Measurements from ENCODE around the gene ZNF226.
"Not testable (repeated sequence)": the region's sequence is repeated elsewhere in the genome, so short reads cannot be mapped to it uniquely, and the experiment has no call there.

Gene ZNF226

DNA sequence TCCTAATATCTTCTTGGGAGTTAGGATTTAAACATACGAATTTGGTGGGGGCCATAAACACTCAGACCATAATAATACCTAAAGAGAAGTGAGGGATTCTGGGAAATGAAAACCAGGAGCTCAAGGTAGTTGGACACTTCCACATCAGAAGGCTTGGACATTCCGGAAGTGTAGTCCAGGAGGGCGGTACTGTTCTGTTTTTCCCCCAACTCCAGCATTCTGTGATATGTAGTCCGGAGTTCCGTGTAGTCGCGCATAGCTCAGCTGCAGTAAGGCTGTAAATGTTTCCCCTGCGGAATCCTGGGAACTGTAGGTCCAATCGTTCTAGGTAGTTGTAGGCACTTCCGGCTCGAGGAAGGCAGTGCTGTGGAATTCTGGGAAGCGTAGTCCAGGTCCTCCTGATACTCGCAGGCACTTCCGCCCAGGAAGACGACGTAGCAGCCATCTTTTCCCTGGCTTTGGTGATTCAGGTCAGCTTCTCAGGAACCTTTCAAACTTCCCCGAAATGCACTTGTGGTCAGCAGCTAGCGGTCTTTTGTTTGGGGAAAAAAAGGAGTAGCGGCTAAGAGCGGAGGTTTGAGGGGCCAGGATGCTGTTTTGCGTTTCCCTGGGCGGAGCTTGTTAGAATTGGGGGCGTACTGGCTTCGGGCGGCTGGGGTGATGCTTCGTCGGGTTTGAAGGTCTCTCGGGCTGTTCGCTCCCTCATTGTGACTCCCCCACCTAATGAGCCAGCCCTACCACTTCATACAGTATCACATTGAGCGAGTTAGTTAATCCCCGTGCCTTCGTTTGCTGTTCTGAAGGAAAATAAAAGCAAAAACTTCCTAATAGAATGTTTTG is at the start of gene ZNF226:
TSS of gene ZNF226 (plus strand) at position 428 of the 840 bp plus-strand sequence. CDS start 4,981 bp downstream, outside the sequence.
- DNase-seq: peak; percentile 82

GRCh38 chr19:44121162-44121561 is 43.7 kb upstream of the ZNF226 start:
- not testable (repeated sequence) for DNase-seq

GRCh38 chr19:44131955-44132354 is 32.9 kb upstream of the ZNF226 start:
- DNase-seq: no peak

DNA sequence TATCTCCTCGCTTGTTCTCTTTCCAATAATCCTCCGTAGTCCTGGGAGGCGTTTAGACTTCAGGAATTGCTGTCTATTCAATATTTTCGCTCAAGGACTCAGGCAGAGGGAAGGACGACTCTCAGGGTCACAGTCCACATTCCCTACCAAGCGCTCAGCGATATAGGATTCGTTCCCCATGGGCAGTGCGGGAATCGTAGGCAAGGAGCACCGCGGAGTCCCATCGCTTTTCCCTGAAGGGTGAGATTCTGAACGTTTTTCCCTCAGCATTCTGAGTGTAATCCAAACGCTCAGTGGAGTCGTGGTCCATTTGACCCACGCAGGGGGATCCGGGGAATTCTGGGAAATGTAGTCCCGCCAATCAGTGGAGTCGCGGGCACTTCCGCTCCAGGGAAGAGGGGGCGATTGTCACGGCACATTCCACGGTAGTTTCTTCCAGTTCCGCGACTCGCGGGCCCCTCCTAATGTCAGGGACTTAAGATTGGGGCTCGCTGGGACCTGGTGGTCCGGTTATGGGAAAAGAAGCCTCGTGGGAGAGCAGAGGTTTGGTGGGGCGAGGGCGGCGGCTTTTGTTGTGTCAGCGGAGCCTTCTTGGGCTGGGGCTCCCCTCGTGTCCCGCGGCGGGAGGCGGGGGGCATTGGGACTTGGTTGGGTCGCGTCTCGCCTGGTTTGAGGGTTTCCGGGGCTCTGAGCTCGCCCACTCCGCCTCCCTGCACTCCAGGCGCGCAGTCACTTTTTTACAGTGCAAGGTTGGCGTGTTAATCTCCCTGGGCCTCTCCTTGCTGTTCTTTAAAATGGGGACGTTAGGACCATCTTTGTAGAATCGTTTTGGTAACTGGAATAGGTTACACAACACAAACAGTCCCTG is 23.5 kb upstream of the ZNF226 start, which contains the start of gene ZNF234:
TSS of gene ZNF234 (plus strand) at position 364 of the 868 bp plus-strand sequence. CDS start 3,079 bp downstream, outside the sequence.
- DNase-seq: peak; percentile 78

GRCh38 chr19:44142059-44142433 is 22.9 kb upstream of the ZNF226 start:
- peak; percentile 29 for DNase-seq

DNA sequence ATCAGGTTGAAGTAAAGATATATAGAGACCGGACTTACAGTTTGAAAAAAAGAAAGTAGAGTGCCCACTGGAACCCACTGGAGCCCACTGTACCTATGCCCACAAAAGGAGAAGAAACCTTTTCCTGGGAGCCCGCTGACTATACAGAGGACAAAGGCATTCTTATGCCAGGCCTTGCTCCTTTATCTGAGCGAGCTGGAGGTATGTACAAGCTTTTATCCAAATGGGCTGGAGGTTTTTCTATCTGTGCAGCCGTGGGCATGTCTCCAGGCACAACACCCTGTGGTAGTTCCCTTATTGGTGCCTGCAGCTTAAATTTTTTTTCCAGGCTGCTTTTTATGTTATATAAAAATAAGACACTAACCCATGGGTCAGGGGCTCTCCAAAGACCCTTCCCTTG is 15.1 kb upstream of the ZNF226 start:
- DNase-seq: no peak

DNA sequence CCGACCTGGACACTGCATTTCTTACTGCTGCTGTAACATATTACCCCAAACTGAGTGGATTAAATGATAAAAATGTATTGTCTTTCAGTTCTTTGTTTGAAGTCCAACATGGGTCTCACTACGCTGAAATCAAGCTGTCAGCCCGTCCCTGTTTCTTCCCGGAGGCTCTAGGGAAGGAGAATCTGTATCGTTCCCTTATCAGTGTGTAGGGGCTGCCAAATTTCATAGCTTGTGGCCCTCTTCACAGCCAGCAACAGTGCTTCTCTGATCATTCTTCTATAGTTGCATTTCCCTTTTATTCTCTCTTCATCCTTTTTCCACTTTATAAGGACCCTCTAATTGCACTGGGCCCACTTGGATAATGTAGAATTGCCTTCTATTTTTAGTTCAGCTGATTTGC is 13.4 kb upstream of the ZNF226 start:
- no peak for DNase-seq

GRCh38 chr19:44156475-44156874 is 8.4 kb upstream of the ZNF226 start:
- DNase-seq: no peak

- no peak for DNase-seq
These were observed 1.1 kb upstream of the ZNF226 start for GRCh38 chr19:44163789-44164188.

DNA sequence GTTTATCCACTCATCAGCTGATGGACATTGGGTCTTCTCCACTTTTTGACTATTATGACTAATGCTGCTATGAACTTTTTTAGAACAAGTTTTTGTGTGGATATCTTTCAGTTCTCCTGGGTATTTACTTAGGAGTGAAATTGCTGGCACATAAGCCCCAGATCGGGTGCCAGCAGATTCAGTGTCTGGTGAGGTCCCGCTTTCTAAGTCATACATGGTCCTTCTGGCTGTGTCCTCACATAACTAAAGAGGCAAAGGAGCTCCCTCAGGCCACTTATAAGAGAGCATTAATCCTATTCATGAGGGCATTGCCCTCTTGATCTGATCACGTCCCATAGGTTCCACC is 600 bp upstream of the ZNF226 start:
- no peak for DNase-seq

- DNase-seq: not testable (repeated sequence)
These were observed 5.8 kb downstream of the ZNF226 start for GRCh38 chr19:44170660-44171059.

GRCh38 chr19:44176590-44176989 is 11.7 kb downstream of the ZNF226 start:
- no peak for DNase-seq

DNA sequence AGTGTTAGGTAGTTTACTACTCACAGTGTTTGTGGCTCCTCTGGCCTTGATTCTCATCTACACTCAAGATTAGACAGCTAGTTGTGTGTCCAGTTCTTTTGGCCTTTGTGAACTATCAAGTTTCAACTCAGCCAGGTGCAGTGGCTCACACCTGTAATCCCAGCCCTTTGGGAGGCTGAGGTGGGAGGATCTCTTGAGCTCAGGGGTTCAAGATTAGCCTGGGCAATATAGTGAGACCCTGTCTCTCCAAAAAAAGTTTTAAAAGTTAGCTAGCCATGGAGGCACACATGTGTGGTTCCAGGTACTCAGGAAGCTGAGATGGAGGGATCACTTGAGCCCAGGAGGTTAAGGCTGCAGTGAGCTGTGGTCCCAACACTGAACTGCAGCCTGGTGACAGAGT is 16.1 kb downstream of the ZNF226 start:
- DNase-seq: no peak

DNA sequence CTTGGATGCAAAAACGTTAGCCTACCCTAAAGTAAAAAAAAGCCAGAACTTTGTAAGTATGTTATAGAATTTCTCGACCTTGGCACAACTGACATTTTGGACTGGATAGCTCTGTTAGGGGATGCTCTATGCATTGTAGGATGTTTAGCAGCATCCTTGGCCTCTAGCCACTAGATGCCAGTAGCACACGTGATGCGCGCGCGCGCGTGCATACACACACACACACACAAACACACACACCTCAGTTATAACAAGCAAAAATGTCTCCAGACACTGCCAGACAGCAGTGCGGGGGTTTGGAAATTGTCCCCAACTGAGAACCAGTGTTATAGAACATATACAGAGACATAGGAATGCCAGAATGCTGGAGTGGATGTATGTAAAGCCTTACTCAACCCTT is 17.2 kb downstream of the ZNF226 start:
- no peak for DNase-seq

DNA sequence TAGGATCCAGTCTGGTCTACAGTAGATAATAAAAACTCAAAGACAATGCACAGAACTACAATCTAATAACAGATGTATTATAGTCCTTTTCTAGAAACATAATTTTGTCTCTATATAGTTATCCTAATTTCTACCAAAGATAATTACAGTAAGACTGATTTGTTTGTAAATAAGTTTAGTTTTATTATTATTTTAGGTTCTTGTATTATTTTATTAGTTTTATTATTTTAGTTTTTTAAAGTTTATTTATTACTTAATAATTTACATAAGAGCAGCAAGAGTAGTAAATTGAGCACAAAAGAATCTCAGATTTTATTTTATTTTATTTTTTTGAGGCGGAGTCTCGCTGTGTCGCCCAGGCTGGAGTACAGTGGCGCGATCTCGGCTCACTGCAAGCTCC is 25.1 kb downstream of the ZNF226 start:
- no peak for DNase-seq

DNA sequence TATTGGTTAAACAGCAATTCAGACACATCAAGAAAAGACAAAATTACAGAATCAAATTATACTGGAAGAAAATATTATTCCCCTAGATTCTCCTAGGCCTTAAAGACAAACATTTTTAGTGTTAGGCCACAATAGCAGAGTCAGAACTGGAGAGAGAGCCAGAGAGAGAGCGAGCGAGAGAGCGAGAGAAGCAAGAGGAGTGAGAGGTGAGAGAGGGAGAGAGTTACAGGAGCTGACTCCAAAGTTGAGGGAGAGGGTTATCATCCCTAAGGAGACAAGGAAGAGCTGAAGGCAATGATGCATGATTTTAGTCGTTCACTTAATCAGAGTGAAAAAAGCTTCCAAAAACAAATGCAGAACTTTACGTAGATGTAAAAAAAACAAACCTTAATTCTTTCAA is 27.2 kb downstream of the ZNF226 start:
- no peak for DNase-seq

DNA sequence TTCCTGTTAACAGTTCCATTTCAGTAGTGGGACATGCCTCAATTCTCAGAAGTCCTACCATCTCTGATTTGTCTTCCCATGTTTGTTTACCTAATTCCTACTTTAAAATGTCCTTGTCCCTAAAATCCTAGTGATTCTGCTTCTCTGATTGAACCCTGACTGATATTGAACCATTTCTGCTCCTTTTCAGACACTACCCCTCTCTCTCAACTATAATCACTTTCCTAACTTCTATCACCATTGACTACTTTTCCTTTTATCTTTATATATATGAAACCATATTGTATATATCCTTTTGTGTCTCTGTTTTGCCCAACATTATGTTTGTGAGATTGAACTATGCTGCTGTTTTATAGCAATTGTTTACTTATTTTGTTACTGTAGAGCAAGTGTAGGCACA is 31.9 kb downstream of the ZNF226 start:
- DNase-seq: no peak

DNA sequence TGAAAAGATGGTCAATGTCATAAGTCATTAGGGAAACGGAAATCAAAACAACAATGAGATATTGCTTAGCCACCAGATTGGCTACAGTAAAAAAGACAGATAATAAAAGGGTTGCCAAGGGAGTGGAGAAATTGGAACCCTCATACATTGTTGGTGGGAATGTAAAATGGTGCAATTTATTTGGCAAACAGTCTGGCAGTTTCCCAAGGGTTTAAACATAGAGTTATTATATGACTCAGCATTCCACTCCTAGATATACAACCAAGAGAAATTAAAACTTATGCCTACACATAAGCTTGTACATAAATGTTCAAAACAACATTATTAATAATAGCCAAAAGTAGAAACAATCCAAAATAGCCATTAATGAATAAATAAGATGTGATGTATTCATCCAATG is 37.6 kb downstream of the ZNF226 start:
- no peak for DNase-seq

DNA sequence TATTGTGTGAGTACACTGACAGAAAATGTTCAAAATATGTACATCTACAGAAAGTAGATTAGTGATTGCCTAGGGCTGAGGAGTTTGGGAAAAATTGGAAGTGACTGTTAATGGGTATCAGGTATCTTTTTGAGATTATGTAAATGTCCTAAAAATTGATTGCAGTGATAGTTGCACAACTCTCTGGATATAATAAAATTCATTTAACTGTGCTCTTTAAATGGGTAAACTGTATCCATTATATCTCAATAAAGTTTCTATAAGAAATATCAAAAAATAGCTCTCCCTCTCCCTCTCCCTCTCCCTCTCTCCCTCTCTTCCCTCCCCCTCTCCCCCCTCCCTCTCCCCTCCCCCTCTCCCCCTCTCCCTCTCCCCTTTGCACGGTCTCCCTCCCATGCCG is 38.1 kb downstream of the ZNF226 start:
- no peak for DNase-seq

DNA sequence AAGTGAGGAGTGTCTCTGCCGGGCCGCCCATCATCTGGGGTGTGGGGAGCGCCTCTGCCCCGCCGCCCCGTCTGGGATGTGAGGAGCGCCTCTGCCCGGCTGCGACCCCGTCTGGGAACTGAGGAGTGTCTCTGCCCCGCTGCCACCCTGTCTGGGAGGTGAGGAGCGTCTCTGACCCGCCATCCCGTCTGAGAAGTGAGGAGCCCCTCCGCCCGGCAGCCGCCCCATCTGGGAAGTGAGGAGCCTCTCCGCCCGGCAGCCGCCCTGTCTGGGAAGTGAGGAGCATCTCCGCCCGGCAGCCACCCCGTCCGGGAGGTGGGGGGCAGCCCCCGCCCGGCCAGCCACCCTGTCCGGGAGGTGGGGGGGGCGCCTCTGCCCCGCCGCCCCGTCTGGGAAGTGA is 39.0 kb downstream of the ZNF226 start:
- DNase-seq: not testable (repeated sequence)

DNA sequence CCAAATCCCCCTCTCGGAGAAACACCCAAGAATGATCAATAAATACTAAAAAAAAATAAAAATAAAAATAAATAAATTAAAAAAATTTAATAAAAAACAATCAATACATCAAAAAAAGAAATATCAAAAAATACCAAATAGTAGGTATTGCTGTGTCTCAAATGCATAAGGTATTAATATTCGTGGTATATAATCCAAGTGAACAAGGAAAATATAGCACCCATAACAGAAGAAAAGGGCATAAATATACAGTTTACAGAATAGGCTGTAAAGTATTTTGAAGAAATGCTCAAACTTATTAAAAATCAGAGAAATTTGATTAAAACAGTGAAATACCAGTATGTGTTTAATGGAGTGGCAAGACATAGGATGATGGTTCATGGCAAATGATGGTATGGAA is 39.9 kb downstream of the ZNF226 start:
- no peak for DNase-seq

DNA sequence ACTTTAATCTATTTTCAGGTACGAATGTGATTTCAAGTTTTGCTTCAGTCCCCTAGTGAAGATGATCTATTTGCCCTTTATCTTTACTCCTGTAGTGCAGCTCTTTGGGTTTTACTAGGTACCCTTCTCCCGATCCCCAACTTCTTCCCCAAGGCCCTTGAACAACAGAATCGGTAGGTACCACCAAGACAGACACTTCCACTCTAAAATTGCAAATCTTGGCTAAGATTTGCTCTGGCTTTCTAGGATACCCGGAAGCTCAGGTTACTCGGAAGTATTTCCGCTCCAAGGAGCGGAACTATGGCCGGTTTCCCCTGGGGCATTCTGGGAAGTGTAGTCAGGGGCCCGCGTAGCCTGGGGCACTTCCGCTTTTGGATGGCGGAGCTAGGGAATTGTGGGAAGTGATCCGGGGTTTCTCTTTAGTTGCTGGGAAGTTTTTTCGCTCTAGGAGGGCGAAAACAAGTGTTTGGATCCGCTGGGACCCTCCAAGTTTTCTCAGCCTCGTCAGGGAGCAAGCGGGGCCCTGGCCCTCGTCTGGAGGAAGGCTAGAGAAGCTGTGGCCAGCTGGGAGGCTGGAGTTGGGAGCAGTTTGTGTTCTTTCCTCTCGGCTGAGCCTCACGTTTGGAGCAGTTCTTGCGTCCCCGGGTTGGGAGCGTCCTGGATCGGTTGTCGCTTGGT is 42.4 kb downstream of the ZNF226 start:
- peak; percentile 82 for DNase-seq

DNA sequence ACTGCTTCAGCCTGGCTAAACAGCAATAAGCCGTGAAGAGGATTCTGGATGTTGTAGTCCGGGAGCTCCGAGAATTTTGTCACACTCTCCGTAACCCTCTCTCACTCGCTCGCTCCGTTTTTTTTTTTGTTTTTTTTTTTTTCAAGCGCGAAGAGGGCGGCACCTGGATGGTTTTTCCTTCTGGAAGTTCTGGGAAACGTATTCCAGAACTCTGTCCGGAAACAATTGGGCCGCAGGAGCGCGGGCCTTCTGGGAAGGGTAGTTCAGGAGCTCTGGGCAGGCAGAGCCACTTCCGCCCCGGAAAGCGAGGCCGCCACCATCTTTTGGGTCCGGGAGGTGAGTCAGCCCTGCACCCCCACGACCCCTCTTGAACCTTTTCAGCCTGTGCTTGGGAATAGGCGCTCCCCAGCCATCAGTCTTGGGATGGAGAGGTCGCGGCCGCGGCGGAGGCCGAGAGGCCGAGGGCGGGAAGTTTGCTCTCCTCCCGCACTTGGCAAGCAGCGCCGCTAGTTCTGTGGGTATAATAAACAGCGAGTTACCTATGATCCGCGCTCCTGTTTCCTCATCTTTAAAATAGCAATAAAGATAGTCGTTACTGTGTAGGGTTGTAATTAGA is 47.5 kb downstream of the ZNF226 start, which contains the start of gene ZNF227:
TSS of gene ZNF227 (plus strand) at position 283 of the 616 bp plus-strand sequence. CDS start 5,261 bp downstream, outside the sequence.
- peak; percentile 85 for DNase-seq
